Gastrocnemius medialis (tissue), 4 donors: ENCODE data around the gene ACADVL.

Source experiments
- CTCF ChIP-seq, 5 experiments: fragments of 450-650 bp in 3 of 5; fragments of 200-600 bp in 2 of 5; sonication (generic) in 2 of 5; IDR thresholded peaks in 4 of 5; conservative IDR thresholded peaks in 1 of 5; 1 replicate in 4 of 5; 2 replicates in 1 of 5; pipeline ENCODE4 v1.5.1; 2016 to 2019; ENCODE audit warnings: antibody characterized with exemption in 5 of 5, mild to moderate bottlenecking in 3 of 5, moderate library complexity in 3 of 5
- POLR2A ChIP-seq, 2 donors: fragments of 450-650 bp; IDR thresholded peaks; one replicate each; pipeline ENCODE4 v1.6.1; 2017; ENCODE audit warnings: antibody characterized with exemption in 2 of 2, mild to moderate bottlenecking in 2 of 2, moderate library complexity in 2 of 2

- TF ChIP-seq CTCF (IDR thresholded peaks at IDR 0.05 in 4 of 5, conservative IDR thresholded peaks at IDR 0.05 in 1 of 5) (no peak), POLR2A (IDR thresholded peaks at IDR 0.05) (no peak)
Observed at GRCh38 chr17:7232114-7232513, 12.4 kb downstream of the ACADVL start.
